Myocyte (in vitro differentiated cells): ENCODE results near the gene SLC25A47. TPM values are rescaled to one million over a fixed set of nuclear protein-coding genes. Genes with fewer than 3 reads are reported as not detected.
"Not testable (repeated sequence)": the region's sequence is repeated elsewhere in the genome, so short reads cannot be mapped to it uniquely, and the experiment has no call there.

Experiments
- DNase-seq: peaks from one replicate; pipeline ENCODE4 v3.0.0-alpha.2; 2012; ENCODE audit warnings: low read depth
- total RNA-seq: library from RNA; depleted of rRNA; stranded (reverse); fragments of >200 nt; gene quantifications from 2 replicates; pipeline ENCODE4 v1.2.3, GENCODE V29; 2014

The SLC25A47 gene
- total RNA-seq, 1 donor from 2014 or later = not detected

- DNase-seq = no peak
Measured at GRCh38 chr14:100289916-100290606, 33.1 kb upstream of the SLC25A47 start.

- DNase-seq = no peak
Measured at GRCh38 chr14:100290607-100291304, 32.4 kb upstream of the SLC25A47 start.

GRCh38 chr14:100291305-100292075, 31.6 kb upstream of the SLC25A47 start:
- no peak for DNase-seq

GRCh38 chr14:100292301-100292775, 30.8 kb upstream of the SLC25A47 start:
- no peak for DNase-seq

GRCh38 chr14:100292776-100293461, 30.2 kb upstream of the SLC25A47 start:
- no peak for DNase-seq

- no peak for DNase-seq
Measured at GRCh38 chr14:100293497-100294212, 29.5 kb upstream of the SLC25A47 start.

GRCh38 chr14:100294213-100294962, 28.8 kb upstream of the SLC25A47 start:
- no peak for DNase-seq

GRCh38 chr14:100294963-100295330, 28.2 kb upstream of the SLC25A47 start:
- DNase-seq = no peak

- DNase-seq = no peak
Measured at GRCh38 chr14:100295376-100296105, 27.6 kb upstream of the SLC25A47 start.

GRCh38 chr14:100296106-100296651, 27.0 kb upstream of the SLC25A47 start:
- DNase-seq = no peak

- DNase-seq = not testable (repeated sequence)
Measured at GRCh38 chr14:100296729-100297128, 26.4 kb upstream of the SLC25A47 start.

GRCh38 chr14:100297320-100298300, 25.5 kb upstream of the SLC25A47 start:
- no peak for DNase-seq

GRCh38 chr14:100298551-100299237, 24.4 kb upstream of the SLC25A47 start:
- peak; percentile 33 for DNase-seq

GRCh38 chr14:100299238-100299560, 23.9 kb upstream of the SLC25A47 start:
- DNase-seq = no peak

GRCh38 chr14:100302616-100303015, 20.5 kb upstream of the SLC25A47 start:
- DNase-seq = no peak

GRCh38 chr14:100303179-100303578, 20.0 kb upstream of the SLC25A47 start:
- DNase-seq = peak; percentile 31

GRCh38 chr14:100303925-100304324, 19.2 kb upstream of the SLC25A47 start:
- DNase-seq = no peak
